ENCODE measurements around the gene WNT7B. TPM values are rescaled to one million over a fixed set of nuclear protein-coding genes. Genes with fewer than 3 reads are reported as not detected.

The WNT7B gene
- total RNA-seq, 1 experiment from 2014 or later: 66.9 TPM

GRCh38 chr22:45922256-45922655 lies 54.7 kb downstream of the WNT7B start:
- no peak for DNase-seq
- CTCF ChIA-PET: no interaction called here
- BruUV-seq (replicated peaks): no TSS peak

DNA sequence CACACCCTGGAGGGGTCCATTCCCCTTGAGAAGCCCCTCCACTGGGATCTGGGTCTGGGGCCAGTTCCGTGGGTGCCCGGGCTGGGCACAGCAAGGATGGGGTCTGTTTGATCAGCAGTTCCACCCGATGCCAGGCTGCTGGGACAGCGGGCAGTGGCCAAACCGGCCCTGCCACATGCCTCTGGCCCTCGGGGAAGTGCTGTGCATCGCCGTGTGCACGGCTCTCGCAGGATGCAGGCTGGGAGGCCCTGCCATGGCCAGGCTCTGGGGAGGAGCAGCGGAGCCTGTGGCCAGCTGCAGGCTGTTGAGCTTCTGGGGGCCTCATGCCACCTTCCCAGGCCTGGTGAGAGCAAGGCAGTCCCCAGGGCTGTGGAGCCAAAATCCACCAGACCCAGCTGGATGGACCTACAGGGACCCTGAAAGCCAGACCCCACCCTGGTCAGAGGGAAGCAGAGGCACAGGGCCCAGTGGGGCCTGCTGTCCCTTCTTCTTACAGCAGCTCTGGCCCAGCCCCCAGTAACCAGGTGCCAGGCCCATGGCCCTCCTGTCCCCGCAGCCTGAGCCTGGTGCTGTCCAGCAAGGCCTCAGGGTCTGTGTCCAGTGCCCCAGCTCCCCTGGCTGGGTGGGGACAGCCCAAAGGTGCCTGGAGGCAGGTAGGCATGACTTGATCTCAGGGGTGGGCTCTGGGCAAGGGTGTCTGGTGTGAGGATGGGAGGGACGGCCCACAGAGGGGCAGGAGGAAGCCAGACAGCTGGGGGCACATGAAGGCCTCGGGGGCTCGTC lies 57.3 kb downstream of the WNT7B start:
- ChIA-PET POLR2A (ENCODE audit: unreplicated experiment) (interaction anchor here (0.5 to 0.7 kb wide), 2 partner anchors 42 to 57 kb away, joined by 3 to 6 read pairs; partner anchors contain the start of gene WNT7B), CTCF (interaction anchor here (0.6 kb wide), 2 partner anchors 36 to 56 kb away, joined by 3 to 4 read pairs; no protein-coding TSS in a partner anchor)
- H3K27ac ChIP-seq: peak overlapping the region; percentile 85
- peaks cover 7% of the 10 kb centered on the region for H4K20me1 ChIP-seq (ENCODE audit: insufficient read depth)
- H3K36me3 ChIP-seq (ENCODE audit: low read depth): no peaks in the 10 kb centered on the region; the same call in 1 of the 2 replicates
- H3F3A ChIP-seq (ENCODE audit: insufficient read depth, low read depth): peaks cover 46% of the 10 kb centered on the region
- no peak overlapping the region for H2AFZ ChIP-seq
- peak; percentile 92 to 93 for DNase-seq
- TF ChIP-seq EZH2 (IDR thresholded peaks at IDR 0.05; ENCODE audit: low read depth) (no peak), CTCF (conservative IDR thresholded peaks at IDR 0.05) (no peak)
- H3K4me1 ChIP-seq (replicated peaks; ENCODE audit: insufficient read depth): peaks cover 60% of the 10 kb centered on the region
- intact Hi-C loops (cut with micrococcal nuclease; ENCODE audit: unreplicated experiment): loop anchor here (1.0 to 5.0 kb wide), 9 partner anchors 15 to 275 kb away; partner anchors contain the start of gene WNT7B
- H3K4me2 ChIP-seq: peak overlapping the region; percentile 75
- H3K4me3 ChIP-seq: peak overlapping the region; percentile 37; the same call in 1 of the 2 replicates
- BruUV-seq (replicated peaks): TSS peak; percentile 31
- no peaks in the 10 kb centered on the region for H3K9me2 ChIP-seq (ENCODE audit: insufficient read depth)
- H3K27me3 ChIP-seq (ENCODE audit: insufficient read depth, low read depth): no peaks in the 10 kb centered on the region
- H3K79me2 ChIP-seq (ENCODE audit: low read depth): no peaks in the 10 kb centered on the region
- H3K9me3 ChIP-seq (ENCODE audit: insufficient read depth, low read depth): no peaks in the 10 kb centered on the region

More at GRCh38 chr22:45922256-45922655, 54.7 kb downstream of the WNT7B start:
- Histone ChIP-seq H4K20me1 (ENCODE audit: insufficient read depth) (peaks cover 25% of the 10 kb centered on the region), H3F3A (ENCODE audit: insufficient read depth, low read depth) (peaks cover 40% of the 10 kb centered on the region; the same call in 1 of the 2 replicates), H3K36me3 (ENCODE audit: low read depth) (no peaks in the 10 kb centered on the region; the same call in 1 of the 2 replicates), H3K9me2 (ENCODE audit: insufficient read depth) (no peaks in the 10 kb centered on the region), H3K4me2 (no peak overlapping the region), H3K4me3 (no peak overlapping the region), H2AFZ (no peak overlapping the region), H3K79me2 (ENCODE audit: low read depth) (no peaks in the 10 kb centered on the region; the same call in 1 of the 2 replicates), H3K9me3 (ENCODE audit: insufficient read depth, low read depth) (no peaks in the 10 kb centered on the region), H3K27ac (no peak overlapping the region), H3K4me1 (replicated peaks; ENCODE audit: insufficient read depth) (peaks cover 52% of the 10 kb centered on the region), H3K27me3 (ENCODE audit: insufficient read depth, low read depth) (no peaks in the 10 kb centered on the region)
- POLR2A ChIA-PET (ENCODE audit: unreplicated experiment): no interaction called here
- intact Hi-C loops (cut with micrococcal nuclease; ENCODE audit: unreplicated experiment): no loop called here
- TF ChIP-seq CTCF (conservative IDR thresholded peaks at IDR 0.05) (no peak), EZH2 (IDR thresholded peaks at IDR 0.05; ENCODE audit: low read depth) (no peak)

- no peaks in the 10 kb centered on the region for H3K9me2 ChIP-seq (ENCODE audit: insufficient read depth)
- H4K20me1 ChIP-seq (ENCODE audit: insufficient read depth): no peaks in the 10 kb centered on the region
- H3K79me2 ChIP-seq (ENCODE audit: low read depth): no peaks in the 10 kb centered on the region
- no peak for TF ChIP-seq EZH2 (IDR thresholded peaks at IDR 0.05; ENCODE audit: low read depth)
- TF ChIP-seq CTCF (conservative IDR thresholded peaks at IDR 0.05): no peak
- H3K4me2 ChIP-seq: peak overlapping the region; percentile 75
- H3K4me3 ChIP-seq: peak overlapping the region; percentile 37; the same call in 1 of the 2 replicates
- ChIA-PET POLR2A (ENCODE audit: unreplicated experiment) (interaction anchor here (0.5 to 0.7 kb wide), 2 partner anchors 43 to 58 kb away, joined by 3 to 6 read pairs; partner anchors contain the start of gene WNT7B), CTCF (interaction anchor here (0.6 kb wide), 1 partner anchor 55 kb away, joined by 4 read pairs; no protein-coding TSS in a partner anchor)
- BruUV-seq (replicated peaks): no TSS peak
- no peaks in the 10 kb centered on the region; the same call in 1 of the 2 replicates for H3K36me3 ChIP-seq (ENCODE audit: low read depth)
- peaks cover 54% of the 10 kb centered on the region for H3F3A ChIP-seq (ENCODE audit: insufficient read depth, low read depth)
- peak; percentile 92 to 97 for DNase-seq
- H2AFZ ChIP-seq: no peak overlapping the region
- H3K9me3 ChIP-seq (ENCODE audit: insufficient read depth, low read depth): 0 out of 2 replicates have a peak, but pooled peaks cover 8% of the 10 kb centered on the region
- peaks cover 70% of the 10 kb centered on the region for H3K4me1 ChIP-seq (replicated peaks; ENCODE audit: insufficient read depth)
- H3K27ac ChIP-seq: peak overlapping the region; percentile 85
- H3K27me3 ChIP-seq (ENCODE audit: insufficient read depth, low read depth): no peaks in the 10 kb centered on the region
- intact Hi-C loops (cut with micrococcal nuclease; ENCODE audit: unreplicated experiment): loop anchor here (1.0 to 5.0 kb wide), 9 partner anchors 16 to 274 kb away; partner anchors contain the start of gene WNT7B
These were observed 58.2 kb downstream of the WNT7B start for GRCh38 chr22:45918459-45919370.

All from PC-9 (cell line).